HG02678 (cell line): ENCODE measurements around the gene DIP2B.
"Not testable (repeated sequence)": the region's sequence is repeated elsewhere in the genome, so short reads cannot be mapped to it uniquely, and the experiment has no call there.

Source experiments
- ATAC-seq: cut with Tn5 transposase; IDR thresholded peaks from one replicate; pipeline ENCODE4 v1.9.1; 2021; ENCODE audit warnings: mild to moderate bottlenecking, moderate library complexity; ENCODE audit not compliant: unreplicated experiment

The DIP2B gene

GRCh38 chr12:50504798-50505674 lies at the start of gene DIP2B:
Gene DIP2B, plus strand, starts transcription at chr12:50504985. Its CDS starts 156 bp downstream, at chr12:50505141.
- peak; percentile 75 for ATAC-seq

GRCh38 chr12:50458606-50459005 lies 46.2 kb upstream of the DIP2B start:
- ATAC-seq: no peak

GRCh38 chr12:50467439-50467838 lies 37.3 kb upstream of the DIP2B start:
- no peak for ATAC-seq

GRCh38 chr12:50477241-50477832 lies 27.4 kb upstream of the DIP2B start:
- no peak for ATAC-seq

GRCh38 chr12:50482571-50482970 lies 22.2 kb upstream of the DIP2B start:
- no peak for ATAC-seq

- no peak for ATAC-seq
Measured at GRCh38 chr12:50483488-50483887, 21.3 kb upstream of the DIP2B start.

GRCh38 chr12:50488801-50489200 lies 16.0 kb upstream of the DIP2B start:
- no peak for ATAC-seq

- not testable (repeated sequence) for ATAC-seq
Measured at GRCh38 chr12:50498119-50498518, 6.7 kb upstream of the DIP2B start.

- no peak for ATAC-seq
Measured at GRCh38 chr12:50505675-50506530, 1.1 kb downstream of the DIP2B start.

- no peak for ATAC-seq
Measured at GRCh38 chr12:50506753-50507473, 2.1 kb downstream of the DIP2B start.

GRCh38 chr12:50507474-50507838 lies 2.7 kb downstream of the DIP2B start:
- ATAC-seq: no peak

- no peak for ATAC-seq
Measured at GRCh38 chr12:50507930-50508329, 3.1 kb downstream of the DIP2B start.

GRCh38 chr12:50508414-50508813 lies 3.6 kb downstream of the DIP2B start:
- no peak for ATAC-seq

- ATAC-seq: no peak
Measured at GRCh38 chr12:50508970-50509663, 4.3 kb downstream of the DIP2B start.

GRCh38 chr12:50514526-50515276 lies 9.9 kb downstream of the DIP2B start:
- ATAC-seq: no peak

GRCh38 chr12:50515587-50515986 lies 10.8 kb downstream of the DIP2B start:
- ATAC-seq: no peak

- peak; percentile 58 for ATAC-seq
Measured at GRCh38 chr12:50517421-50518048, 12.8 kb downstream of the DIP2B start.

- ATAC-seq: no peak
Measured at GRCh38 chr12:50518090-50518489, 13.3 kb downstream of the DIP2B start.

- no peak for ATAC-seq
Measured at GRCh38 chr12:50519353-50519752, 14.6 kb downstream of the DIP2B start.
